Stimulated activated CD8-positive, alpha-beta memory T cell treated with anti-CD3 and anti-CD28 coated beads, Interleukin-12 subunit alpha, Interleukin-12 subunit beta, amount 100 ng/mL, for 1 hour (primary cell): ENCODE measurements around the gene SATL1.
"Not testable (repeated sequence)": the region's sequence is repeated elsewhere in the genome, so short reads cannot be mapped to it uniquely, and the experiment has no call there.

ENCODE experiments used
- DNase-seq: peaks from one replicate; pipeline ENCODE4 v3.0.0-alpha.2; 2020; ENCODE audit warnings: low read depth

SATL1 gene

GRCh38 chrX:85243761-85244449 lies at the start of gene SATL1, which contains the start of gene ZNF711:
TSS of gene SATL1 (minus strand) at chrX:85243779. CDS start at chrX:85108968, 134,811 bp downstream.
TSS of gene ZNF711 (plus strand) at chrX:85243991. CDS start at chrX:85247573, 3,582 bp downstream.
- DNase-seq, result no peak

GRCh38 chrX:85288992-85289723 lies 45.6 kb upstream of the SATL1 start:
- DNase-seq, result no peak

- DNase-seq, result not testable (repeated sequence)
These were observed 41.7 kb upstream of the SATL1 start for GRCh38 chrX:85285286-85285685.

- DNase-seq, result no peak
These were observed 1.1 kb upstream of the SATL1 start for GRCh38 chrX:85244450-85245211.

- DNase-seq, result no peak
These were observed 424 bp downstream of the SATL1 start for GRCh38 chrX:85243155-85243554.

GRCh38 chrX:85223359-85223758 lies 20.2 kb downstream of the SATL1 start:
- DNase-seq, result no peak

- no peak for DNase-seq
These were observed 22.2 kb downstream of the SATL1 start for GRCh38 chrX:85221361-85221760.

- DNase-seq, result no peak
These were observed 27.6 kb downstream of the SATL1 start for GRCh38 chrX:85215946-85216345.

- DNase-seq, result no peak
These were observed 29.6 kb downstream of the SATL1 start for GRCh38 chrX:85213792-85214530.

GRCh38 chrX:85203461-85203970 lies 40.1 kb downstream of the SATL1 start:
- DNase-seq, result no peak

- no peak for DNase-seq
These were observed 47.3 kb downstream of the SATL1 start for GRCh38 chrX:85196319-85196718.

GRCh38 chrX:85159644-85160043 lies 83.9 kb downstream of the SATL1 start:
- no peak for DNase-seq

GRCh38 chrX:85140964-85141363 lies 102.6 kb downstream of the SATL1 start:
- DNase-seq, result no peak

- DNase-seq, result no peak
These were observed 104.2 kb downstream of the SATL1 start for GRCh38 chrX:85139422-85139821.

GRCh38 chrX:85136409-85136808 lies 107.2 kb downstream of the SATL1 start:
- DNase-seq, result no peak

GRCh38 chrX:85115252-85115651 lies 128.3 kb downstream of the SATL1 start:
- DNase-seq, result no peak

GRCh38 chrX:85114776-85115175 lies 128.8 kb downstream of the SATL1 start:
- DNase-seq, result no peak

- no peak for DNase-seq
These were observed 129.4 kb downstream of the SATL1 start for GRCh38 chrX:85114171-85114570.

GRCh38 chrX:85113746-85114145 lies 129.8 kb downstream of the SATL1 start:
- no peak for DNase-seq

- DNase-seq, result no peak
These were observed 131.3 kb downstream of the SATL1 start for GRCh38 chrX:85112293-85112692.

- DNase-seq, result no peak
These were observed 132.2 kb downstream of the SATL1 start for GRCh38 chrX:85111347-85111746.

GRCh38 chrX:85109235-85109634 lies 134.3 kb downstream of the SATL1 start:
- DNase-seq, result no peak
